Measurements from ENCODE around the gene SMAP1.
"Not testable (repeated sequence)": the region's sequence is repeated elsewhere in the genome, so short reads cannot be mapped to it uniquely, and the experiment has no call there.

Gene SMAP1

DNA sequence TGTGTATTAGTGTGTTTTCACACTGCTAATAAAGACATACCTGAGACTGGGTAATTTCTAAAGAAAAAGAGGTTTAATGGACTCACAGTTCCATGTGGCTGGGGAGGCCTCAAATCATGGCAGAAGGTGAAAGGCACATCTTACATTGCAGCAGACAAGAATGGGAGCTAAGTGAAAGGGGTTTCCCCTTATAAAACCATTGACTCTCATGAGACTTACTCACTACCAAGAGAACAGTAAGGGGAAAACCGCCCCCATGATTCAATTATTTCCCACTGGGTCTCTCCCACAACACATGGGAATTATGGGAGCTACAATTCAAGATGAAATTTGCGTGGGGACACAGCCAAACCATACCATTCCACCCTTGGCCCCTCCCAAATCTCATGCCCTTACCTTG is 73.1 kb downstream of the SMAP1 start:
- not testable (repeated sequence) for DNase-seq (ENCODE audit: low spot score)

DNA sequence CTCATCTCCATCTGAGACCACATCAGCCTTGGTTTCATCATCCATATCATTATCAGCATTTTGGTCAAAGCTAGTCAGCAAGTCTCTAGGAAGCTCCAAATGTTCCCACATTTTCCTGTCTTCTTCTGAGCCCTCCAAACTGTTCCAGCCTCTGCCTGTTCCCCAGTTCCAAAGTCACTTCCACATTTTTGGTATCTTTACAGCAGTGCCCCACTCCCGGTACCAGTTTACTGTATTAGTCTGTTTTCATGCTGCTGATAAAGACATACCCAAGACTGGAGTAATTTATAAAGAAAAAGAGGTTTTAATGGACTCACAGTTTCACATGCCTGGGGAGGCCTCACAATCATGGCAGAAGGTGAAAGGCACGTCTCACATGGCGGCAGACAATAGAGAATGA is 74.8 kb downstream of the SMAP1 start:
- DNase-seq (ENCODE audit: low spot score), result not testable (repeated sequence)

DNA sequence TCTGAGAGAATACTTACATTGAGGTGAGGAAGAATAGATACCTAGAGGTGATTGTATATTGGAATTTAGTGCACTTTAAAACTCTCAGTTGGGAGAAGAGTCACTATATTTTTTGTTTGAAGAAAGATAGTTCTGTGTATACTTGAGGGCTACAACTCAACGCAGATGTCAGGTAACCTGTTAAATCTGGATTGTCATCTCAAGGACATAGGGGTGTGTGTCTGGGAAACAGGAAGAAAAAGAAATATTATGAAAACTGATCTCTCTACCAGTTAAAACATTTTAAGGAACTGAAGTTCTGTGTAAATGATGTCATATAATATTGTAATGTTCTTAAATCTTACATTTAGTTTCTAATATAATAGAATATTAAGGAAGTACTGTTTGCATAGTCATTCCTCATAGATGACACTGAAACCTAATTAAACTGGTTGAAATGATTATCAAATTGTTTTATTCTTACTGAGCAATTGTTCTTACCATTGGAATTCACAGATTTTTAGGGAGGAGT is 86.2 kb downstream of the SMAP1 start:
- no peak for DNase-seq (ENCODE audit: low spot score)

DNA sequence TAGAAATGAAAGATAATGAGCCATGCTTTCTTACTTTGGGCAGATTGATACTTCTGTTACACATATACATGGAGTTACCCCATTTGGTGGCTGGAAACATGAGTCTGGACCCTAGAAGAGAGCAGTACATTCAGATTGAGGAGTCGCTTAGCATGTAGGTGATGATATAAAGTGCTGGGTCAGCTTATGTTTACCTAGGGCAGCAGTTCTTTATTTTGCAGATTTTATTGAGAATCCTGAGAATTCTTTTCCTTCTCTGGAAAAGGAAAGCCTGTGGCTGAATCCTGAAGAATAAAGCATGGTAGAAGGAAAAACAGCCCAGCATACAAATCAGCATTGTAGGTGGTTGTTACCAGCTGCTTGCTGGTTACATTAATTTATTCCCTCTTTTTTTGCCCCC is 91.2 kb downstream of the SMAP1 start:
- DNase-seq (ENCODE audit: low spot score), result no peak

DNA sequence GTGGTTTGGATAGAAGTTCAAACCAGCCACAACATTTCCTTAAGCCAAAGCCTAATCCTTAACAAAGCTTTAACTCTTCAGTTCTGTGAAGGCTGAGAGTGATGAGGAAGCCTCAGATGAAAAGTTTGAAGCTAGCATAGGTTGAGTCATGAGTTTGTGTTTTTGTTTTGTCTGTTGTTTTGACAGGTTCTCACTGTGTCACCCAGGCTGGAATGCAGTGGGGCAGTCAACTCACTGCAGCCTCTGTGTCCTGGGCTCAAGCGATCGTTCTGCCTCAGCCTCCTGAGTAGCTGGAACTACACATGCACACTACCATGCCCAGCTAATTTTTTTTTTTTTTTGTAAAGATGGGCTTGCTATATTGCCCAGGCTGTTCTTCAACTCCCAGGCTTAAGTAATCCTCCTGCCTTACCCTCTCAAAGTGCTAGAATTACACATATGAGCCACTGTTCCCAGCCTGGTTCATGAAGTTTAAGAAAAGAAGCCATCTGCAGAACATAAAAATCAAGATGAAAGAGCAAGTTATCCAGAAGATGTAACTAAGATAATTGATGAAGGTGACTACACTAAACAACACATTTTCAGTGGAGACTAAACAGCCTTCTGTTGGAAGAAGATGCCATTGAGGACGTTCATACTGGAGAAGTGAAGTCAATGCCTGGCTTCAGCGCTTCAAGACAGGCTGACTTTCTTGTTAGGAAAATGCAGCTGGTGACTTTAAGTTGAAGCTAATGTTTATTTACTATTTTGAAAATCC is 96.2 kb downstream of the SMAP1 start:
- DNase-seq (ENCODE audit: low spot score), result no peak

DNA sequence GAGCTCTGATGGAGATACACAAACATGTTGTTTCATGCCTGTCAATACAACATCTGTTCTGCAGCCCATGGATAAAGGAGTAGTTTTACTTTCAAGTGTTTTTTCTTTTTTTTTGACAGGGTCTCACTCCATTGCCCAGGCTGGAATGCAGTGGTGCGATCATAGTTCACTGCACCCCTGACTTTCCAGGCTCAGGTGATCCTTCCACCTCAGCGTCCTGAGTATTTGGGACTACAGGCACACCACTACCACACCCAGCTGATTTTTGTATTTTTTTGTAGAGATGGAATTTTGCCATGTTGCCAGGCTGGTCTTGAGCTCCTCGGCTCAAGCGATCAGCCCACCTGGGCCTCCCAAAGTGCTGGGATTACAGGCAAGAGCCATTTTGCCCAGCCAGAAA is 97.0 kb downstream of the SMAP1 start:
- DNase-seq (ENCODE audit: low spot score), result no peak

DNA sequence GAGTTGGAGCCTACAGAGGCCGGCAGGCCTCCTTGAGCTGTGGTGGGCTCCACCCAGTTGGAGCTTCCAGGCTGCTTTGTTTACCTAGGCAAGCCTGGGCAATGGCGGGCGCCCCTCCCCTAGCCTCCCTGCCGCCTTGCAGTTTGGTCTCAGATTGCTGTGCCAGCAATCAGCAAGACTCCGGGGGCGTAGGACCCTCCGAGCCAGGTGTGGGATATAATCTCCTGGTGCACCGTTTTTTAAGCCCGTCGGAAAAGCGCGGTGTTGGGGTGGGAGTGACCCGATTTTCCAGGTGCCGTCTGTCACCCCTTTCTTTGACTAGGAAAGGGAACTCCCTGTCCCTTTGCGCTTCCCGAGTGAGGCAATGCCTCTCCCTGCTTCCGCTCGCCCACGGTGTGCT is 103.7 kb downstream of the SMAP1 start:
- not testable (repeated sequence) for DNase-seq (ENCODE audit: low spot score)

DNA sequence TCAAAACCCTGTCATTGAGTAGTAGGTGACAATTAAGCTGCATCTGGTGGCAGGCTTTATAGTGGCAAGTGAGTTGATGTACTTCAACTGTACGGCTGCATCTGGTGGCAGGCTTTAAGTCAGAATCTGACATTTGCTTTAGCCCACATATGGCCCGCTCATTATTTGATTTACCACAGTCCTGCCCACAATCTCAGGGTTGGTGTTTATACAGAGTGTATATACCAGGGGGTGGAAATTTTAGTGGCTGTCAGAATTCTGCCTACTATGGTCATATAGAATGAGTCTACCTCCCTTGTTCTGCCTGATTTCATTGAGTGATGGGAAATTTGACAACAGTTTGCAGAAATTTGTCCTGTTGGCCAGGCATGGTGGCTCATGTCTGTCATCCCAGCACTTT is 112.3 kb downstream of the SMAP1 start:
- DNase-seq (ENCODE audit: low spot score), result no peak

DNA sequence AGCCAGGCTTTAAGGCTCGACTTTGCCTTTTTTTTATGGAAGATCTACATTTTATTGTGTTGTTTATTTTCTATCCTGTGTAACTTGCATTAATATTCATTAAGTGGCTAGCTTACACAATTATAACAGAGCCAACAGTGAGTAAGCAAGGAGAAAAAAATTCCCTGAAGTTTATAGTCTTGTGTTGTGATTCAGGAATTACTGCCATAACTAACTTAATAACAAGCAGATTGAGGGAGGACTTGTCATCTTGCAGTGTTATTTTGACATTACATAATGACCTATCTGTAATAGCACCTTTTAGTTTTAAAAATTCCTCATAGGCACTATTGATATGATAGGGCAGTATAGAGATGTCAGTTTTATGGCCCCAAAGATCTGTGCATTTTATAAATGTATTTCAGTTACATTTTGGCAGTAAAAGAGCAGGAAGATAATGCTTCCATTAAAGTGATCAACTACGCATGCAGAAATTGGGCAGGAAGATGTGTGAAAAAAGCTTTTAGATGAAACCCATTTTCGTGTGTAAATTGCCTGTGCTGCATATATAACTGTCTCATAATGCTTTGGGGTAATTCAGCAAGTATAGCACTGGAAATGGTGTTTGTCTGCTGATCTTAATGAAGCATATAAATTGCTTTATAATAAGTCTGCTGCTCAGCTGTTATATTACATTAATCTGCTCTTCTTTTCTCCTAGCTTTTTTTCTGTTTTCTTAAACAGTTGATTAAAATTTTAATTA is 123.0 kb downstream of the SMAP1 start:
- no peak for DNase-seq (ENCODE audit: low spot score)

DNA sequence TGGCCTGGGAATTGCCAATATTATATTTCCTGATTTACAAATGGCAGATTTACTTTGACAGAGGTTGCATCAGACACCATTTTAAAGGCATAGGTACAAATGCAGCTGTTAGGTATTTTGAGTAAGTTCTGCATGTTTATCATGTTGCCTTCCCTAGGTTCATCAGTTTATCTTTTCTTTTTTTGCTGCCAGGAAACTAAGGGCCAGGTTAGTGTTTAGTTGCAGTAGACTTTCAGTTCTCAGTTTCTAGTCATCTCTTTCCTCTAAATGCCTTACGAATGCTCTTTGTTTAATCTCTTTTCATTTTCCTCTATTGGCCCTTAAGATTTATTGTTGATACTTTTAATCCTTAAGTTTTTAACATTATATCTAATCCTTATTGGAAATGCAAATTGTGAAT is 129.9 kb downstream of the SMAP1 start:
- no peak for DNase-seq (ENCODE audit: low spot score)

DNA sequence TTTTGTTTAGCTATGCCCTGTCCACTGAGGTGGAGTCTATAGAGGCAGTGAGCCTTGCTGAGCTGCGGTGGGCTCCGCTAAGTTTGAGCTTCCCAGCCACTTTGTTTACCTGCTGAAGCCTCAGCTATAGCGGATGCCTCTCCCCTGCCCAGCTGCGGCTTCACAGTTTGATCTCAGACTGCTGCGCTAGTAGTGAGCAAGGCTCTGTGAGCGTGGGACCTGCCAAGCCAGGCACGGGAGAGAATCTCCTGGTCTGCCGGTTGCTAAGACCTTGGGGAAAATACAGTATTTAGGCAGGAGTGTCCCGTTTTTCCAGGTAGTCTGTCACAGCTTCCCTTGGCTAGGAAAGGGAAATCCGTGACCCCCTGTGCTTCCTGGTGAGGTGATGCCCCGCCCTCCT is 138.4 kb downstream of the SMAP1 start:
- DNase-seq (ENCODE audit: low spot score), result no peak

DNA sequence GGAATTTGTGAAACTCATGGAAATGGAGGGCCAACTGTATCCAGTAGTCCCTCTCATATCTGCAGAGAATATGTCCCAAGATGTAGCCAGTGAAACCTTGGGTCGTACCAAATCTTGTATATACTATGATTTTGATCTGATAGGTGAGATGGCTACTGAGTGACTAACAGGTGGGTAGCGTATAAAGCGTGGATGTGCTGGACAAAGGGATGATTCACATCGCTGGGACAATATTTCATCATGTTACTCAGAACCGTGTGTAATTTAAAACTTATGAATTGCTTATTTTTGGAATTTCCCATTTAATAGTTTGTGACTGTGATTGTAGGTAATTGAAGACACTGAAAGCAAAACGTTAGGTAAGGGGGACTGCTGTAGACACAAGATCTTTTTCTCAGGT is 144.1 kb downstream of the SMAP1 start:
- DNase-seq (ENCODE audit: low spot score), result no peak

DNA sequence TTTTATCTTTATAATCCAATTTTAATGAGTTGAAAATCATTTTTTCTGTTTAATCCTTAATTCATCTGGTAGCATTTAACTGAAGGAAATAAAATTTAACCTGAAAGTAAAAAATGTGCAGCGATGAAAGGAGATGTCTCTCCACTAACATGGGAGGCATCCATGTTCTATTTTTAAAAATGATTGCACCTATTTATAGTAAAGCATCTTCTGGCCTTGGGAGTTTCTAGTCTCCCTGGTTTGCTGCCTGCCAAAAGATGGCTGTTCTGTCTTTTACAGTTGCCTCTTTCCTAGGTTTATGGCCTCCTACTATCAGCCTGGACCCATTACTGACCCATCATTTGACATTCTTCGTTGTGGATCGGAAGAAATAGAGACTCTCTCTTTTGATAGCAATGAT is 146.2 kb downstream of the SMAP1 start:
- DNase-seq (ENCODE audit: low spot score), result no peak

DNA sequence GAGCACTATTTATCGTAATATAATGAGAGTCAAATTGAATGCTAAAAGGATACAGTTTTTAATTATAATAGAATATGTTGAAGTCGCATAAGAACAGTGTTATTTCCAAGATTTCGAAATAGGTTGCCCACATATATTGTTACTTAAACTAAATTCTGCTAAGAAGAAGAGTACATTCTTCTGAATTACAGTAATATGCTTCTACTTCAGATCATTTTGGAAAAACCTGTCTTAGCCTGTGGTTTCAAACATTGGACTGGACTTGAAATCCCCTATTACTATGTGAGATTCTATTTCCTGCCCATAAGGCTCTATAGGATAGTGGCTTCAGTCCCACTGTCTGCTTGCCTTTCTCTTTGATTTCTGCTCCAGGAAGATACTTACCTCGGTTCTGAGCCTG is 152.0 kb downstream of the SMAP1 start:
- DNase-seq (ENCODE audit: low spot score), result no peak

DNA sequence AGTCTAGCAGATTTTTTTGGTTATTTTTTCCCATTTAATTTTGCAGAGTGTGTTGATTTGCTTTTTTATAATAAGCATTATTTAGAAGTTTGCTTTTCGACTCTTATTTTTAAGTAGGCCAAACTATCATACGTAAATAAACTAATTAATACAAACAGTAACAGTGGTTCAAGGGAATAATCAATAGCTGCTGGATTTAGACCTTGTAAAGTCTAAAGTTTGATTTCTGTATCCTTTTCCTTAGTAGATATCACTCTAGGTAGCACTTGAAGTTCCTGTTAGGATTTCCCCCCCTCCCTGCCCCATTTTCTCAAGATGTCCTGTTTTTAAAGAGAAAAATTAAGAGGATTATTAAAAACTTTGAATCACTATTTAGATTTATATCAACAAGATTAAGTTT is 153.1 kb downstream of the SMAP1 start:
- DNase-seq (ENCODE audit: low spot score), result no peak

DNA sequence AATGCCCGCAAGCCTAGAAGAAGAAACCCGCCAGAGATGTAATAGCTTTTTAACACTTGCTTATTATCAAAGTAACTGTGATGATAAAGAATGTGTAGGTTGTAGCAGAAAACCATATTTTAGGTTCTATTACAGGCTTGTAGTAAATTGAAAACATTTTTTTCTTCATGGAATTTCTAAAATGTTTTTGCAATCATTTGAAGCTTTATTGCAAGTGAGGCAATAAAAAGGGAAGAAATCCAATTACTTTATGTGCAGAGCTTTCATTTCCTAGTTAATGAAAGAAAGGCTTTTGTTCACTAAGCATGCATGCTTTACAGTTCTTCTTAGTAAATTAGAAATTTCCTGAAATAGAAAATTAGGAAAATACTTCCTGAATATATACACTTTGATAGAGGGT is 154.1 kb downstream of the SMAP1 start:
- DNase-seq (ENCODE audit: low spot score), result no peak

DNA sequence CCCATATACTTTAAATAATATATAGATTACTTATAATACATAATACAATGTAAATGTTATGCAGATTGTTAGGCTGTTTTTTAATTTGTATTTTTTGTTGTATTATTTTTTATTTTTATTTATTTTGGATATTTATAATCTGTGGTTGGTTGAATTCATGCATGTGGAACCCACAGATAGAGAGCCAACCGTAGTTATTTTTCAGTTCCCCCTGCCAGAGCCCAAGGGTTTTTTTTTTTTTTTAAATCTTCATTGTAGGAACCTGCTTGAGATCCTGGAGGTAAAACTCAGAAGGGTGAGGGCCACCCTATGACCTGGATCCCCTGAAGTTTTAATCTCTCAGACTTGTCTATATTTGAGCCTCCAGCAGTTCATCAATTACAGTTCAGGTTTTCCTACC is 156.0 kb downstream of the SMAP1 start:
- DNase-seq (ENCODE audit: low spot score), result no peak

DNA sequence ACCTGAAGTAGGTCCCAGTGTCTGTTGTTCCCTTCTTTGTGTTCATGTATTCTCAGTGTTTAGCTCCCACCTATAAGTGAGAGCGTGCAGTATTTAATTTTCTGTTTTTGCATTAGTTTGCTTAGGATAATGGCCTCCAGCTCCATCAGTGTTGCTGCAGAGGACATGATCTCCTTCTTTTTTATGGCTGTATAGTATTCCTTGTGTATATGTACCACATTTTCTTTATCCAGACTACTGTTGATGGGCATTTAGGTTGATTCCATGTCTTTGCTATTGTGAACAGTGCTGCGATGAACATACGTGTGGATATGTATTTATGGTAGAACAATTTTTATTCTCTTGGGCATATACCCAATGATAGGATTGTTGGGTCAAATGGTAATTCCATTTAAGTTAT is 163.7 kb downstream of the SMAP1 start:
- no peak for DNase-seq (ENCODE audit: low spot score)

DNA sequence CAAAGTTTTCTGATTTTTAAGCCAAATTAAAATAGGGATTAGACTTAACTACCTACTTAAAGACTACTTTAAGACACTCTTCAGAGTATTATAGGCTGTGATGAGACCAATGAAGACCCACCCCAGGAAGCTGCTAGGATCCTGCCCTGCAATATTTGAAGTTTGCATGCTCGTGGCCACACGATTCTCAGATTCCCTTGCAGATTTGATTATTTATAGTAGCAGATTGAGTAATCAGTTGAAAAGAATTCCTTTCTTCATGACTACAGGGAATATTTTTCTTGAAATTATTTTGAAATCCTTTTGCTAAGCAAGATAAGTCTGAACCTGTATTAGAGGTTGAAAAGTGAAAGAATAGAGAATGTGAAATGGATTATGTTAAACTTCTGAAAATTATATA is 166.8 kb downstream of the SMAP1 start:
- no peak for DNase-seq (ENCODE audit: low spot score)

DNA sequence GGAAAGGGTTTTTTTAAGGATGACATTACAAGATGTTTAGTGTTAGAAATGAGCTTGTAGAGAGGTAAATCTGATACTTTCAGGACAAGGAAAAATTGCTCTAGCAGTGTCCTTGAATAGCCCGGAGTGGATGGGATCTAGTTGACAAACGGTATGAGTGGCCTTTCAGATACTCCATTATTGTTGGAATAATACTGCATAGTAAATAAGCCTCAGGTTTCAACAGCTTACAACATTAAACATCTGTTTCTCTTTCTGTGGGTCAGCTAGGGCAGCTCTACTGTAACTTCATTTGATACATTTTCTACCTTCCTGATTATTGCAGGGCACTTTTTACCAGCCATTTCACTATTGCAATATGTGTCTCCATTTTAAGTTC is 171.2 kb downstream of the SMAP1 start:
- DNase-seq (ENCODE audit: low spot score), result no peak

DNA sequence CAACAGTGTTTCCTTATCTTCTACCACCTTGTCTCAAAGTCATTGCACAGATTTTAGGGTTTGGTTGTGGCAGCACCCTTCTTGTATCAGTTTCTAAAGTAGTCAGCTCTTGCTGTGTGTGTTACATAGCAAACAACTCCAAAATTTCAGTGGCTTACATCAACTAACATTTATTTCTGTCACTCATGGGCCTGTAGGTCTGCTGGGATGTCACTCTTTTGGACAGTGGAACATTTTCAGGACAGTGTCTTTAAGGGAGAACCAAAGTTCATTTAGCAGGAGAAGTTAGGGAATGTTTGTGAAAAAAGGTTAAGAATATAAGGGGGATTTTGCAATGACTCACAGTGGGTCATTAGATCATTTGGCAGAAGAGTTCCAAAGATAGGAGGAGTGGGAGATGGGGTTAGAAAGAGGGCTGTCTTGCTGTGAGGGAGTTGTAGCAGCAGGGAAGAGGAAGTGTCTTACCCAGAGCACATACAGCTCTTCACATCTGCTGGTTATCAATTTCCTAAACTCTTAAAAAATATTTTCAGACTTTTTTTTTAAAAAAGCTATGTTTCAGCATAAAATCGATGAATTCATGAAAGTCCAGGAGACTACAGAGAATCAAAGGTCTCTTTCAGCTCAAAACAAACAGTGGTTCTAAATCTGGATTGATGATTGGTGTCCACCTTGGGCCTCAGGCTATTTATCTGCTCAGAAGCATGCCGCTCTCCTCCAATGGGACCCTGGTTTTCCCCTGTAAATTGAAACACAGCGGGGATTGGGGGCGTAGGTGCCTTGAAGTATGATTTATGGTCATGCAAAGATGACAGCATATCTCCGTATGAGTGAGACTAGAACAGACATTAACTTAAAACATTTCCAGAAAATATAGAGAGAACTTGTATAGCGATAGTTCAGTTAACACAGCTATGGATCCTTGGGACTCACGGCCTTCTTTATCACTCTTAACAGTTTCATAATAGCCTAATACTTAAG is 171.9 kb downstream of the SMAP1 start:
- DNase-seq (ENCODE audit: low spot score), result no peak

DNA sequence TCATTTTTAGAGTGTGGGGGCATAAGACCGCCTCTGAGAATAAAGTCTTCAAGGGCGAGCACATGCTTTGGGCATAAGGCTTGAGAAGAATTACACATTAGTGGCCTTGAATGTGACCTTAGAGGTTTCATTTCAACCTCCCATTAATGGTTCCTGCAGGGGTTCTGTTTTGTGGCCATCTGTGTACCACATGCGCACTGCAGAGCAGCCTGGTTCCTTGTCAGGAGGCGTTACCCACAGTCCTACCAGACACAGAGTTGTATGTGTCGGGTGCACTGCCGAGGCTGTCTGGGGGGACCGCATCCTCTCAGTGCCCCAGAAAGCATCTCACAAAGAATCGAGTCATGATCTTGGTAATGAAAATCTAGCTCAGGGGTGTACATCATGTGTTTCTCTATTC is 173.4 kb downstream of the SMAP1 start:
- DNase-seq (ENCODE audit: low spot score), result no peak

DNA sequence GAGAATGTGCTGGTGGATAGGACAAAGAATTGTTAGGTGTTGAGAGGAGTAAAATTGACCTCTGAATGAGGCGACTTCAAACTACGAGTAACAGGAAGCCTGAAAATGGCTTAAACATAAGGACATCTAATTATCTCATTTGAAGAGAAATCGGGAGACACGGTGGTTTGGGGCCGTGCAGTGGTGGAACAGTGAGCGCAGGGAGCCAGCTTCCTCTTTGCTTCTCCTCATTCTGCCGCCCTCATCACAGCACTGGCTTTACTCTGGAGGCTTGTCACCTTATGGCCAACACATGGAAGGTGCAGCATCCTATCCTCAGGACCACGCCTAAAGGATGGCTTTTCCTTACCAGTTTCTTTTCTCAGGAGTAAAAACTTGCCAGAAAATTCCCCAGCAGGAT is 174.9 kb downstream of the SMAP1 start:
- no peak for DNase-seq (ENCODE audit: low spot score)

Data from SW480 (cell line).